CD14-positive monocyte (primary cell): ENCODE data around the gene PTPRD. TPM values are rescaled to one million over a fixed set of nuclear protein-coding genes. Genes with fewer than 3 reads are reported as not detected.

Experiments used
- DNase-seq, 3 donors: peaks; one replicate each; pipeline ENCODE4 v3.0.0-alpha.2; 2011 to 2022
- H2AFZ ChIP-seq: 2 replicates; pipeline ENCODE4 v1.6.0; 2012; ENCODE audit warnings: mild to moderate bottlenecking, low read depth, low read length, inconsistent platforms; ENCODE audit not compliant: insufficient read depth, poor library complexity, severe bottlenecking
- H3K27ac ChIP-seq, 2 donors: 1 replicate in 1 of 2; 2 replicates in 1 of 2; pipeline ENCODE4 v1.5.1; 2012 to 2013; ENCODE audit warnings: low read length in 2 of 2, control low read depth in 1 of 2, inconsistent platforms in 1 of 2, low read depth in 1 of 2, mild to moderate bottlenecking in 1 of 2
- H3K27me3 ChIP-seq, 2 donors: one replicate each; pipeline versions ENCODE4 v1.6.0 to v1.6.1; 2011 to 2013; ENCODE audit warnings: low read length in 2 of 2; ENCODE audit not compliant: control insufficient read depth in 2 of 2, insufficient read depth in 2 of 2
- H3K36me3 ChIP-seq, 2 donors: replicated peaks in 1 of 2; 1 replicate in 1 of 2; 2 replicates in 1 of 2; pipeline versions ENCODE4 v1.5.1 to v1.6.1; 2012 to 2013; ENCODE audit warnings: low read length in 2 of 2, control low read depth in 1 of 2, inconsistent platforms in 1 of 2, mild to moderate bottlenecking in 1 of 2; ENCODE audit not compliant: insufficient read depth in 2 of 2, control insufficient read depth in 1 of 2
- H3K4me1 ChIP-seq, 2 donors: 1 replicate in 1 of 2; 2 replicates in 1 of 2; pipeline versions ENCODE4 v1.5.1 to v1.6.1; 2012 to 2013; ENCODE audit warnings: low read length in 2 of 2, control low read depth in 1 of 2, inconsistent platforms in 1 of 2, mild to moderate bottlenecking in 1 of 2, moderate library complexity in 1 of 2; ENCODE audit not compliant: insufficient read depth in 2 of 2, control insufficient read depth in 1 of 2
- H3K4me2 ChIP-seq: replicated peaks from 2 replicates; pipeline ENCODE3; 2012; ENCODE audit warnings: low read length, moderate library complexity, mild to moderate bottlenecking; ENCODE audit not compliant: poor library complexity, severe bottlenecking; ENCODE audit errors: extremely low read depth
- H3K4me3 ChIP-seq, 3 experiments: fragments of 200-600 bp in 1 of 3; sonication (generic) in 1 of 3; replicated peaks in 1 of 3; 1 replicate in 2 of 3; 2 replicates in 1 of 3; pipeline ENCODE4 v1.5.1; 2011 to 2013; ENCODE audit warnings: low read length in 3 of 3, mild to moderate bottlenecking in 3 of 3, control low read depth in 2 of 3, low read depth in 2 of 3, inconsistent platforms in 1 of 3, moderate library complexity in 1 of 3
- H3K79me2 ChIP-seq: 2 replicates; pipeline ENCODE4 v1.6.0; 2012; ENCODE audit warnings: mild to moderate bottlenecking, control low read depth, inconsistent platforms, low read length, moderate library complexity; ENCODE audit not compliant: insufficient read depth
- H3K9ac ChIP-seq: 2 replicates; pipeline ENCODE4 v1.6.0; 2017; ENCODE audit warnings: low read length, mild to moderate bottlenecking; ENCODE audit not compliant: insufficient read depth, poor library complexity, severe bottlenecking
- H3K9me3 ChIP-seq, 2 donors: replicated peaks in 1 of 2; 1 replicate in 1 of 2; 2 replicates in 1 of 2; pipeline versions ENCODE4 v1.5.1 to v1.6.1; 2012 to 2013; ENCODE audit warnings: low read length in 2 of 2, control low read depth in 1 of 2; ENCODE audit not compliant: control insufficient read depth in 1 of 2, insufficient read depth in 1 of 2
- H4K20me1 ChIP-seq: 2 replicates; pipeline ENCODE4 v1.6.0; 2012; ENCODE audit warnings: mild to moderate bottlenecking, low read length, control low read depth, moderate library complexity; ENCODE audit not compliant: insufficient read depth
- H3K27ac Mint-ChIP-seq, 7 donors: one replicate each; pipeline ENCODE4 v1.8.0; 2020; ENCODE audit warnings: mild to moderate bottlenecking in 7 of 7, mixed read lengths in 7 of 7, moderate library complexity in 6 of 7, inconsistent platforms in 2 of 7
- H3K27me3 Mint-ChIP-seq, 3 donors: one replicate each; pipeline ENCODE4 v1.8.0; 2021 to 2022; ENCODE audit warnings: low read depth in 3 of 3, mild to moderate bottlenecking in 3 of 3, mixed read lengths in 3 of 3, moderate library complexity in 3 of 3, inconsistent platforms in 1 of 3
- H3K36me3 Mint-ChIP-seq, 2 donors: one replicate each; pipeline ENCODE4 v1.8.0; 2020; ENCODE audit warnings: mixed read lengths in 2 of 2, inconsistent platforms in 1 of 2, mild to moderate bottlenecking in 1 of 2
- H3K4me1 Mint-ChIP-seq: one replicate; pipeline ENCODE4 v1.8.0; 2020; ENCODE audit warnings: mild to moderate bottlenecking, mixed read lengths
- H3K4me3 Mint-ChIP-seq, 2 donors: one replicate each; pipeline ENCODE4 v1.8.0; 2020; ENCODE audit warnings: mild to moderate bottlenecking in 2 of 2, mixed read lengths in 2 of 2, moderate library complexity in 1 of 2
- H3K9me3 Mint-ChIP-seq, 7 donors: one replicate each; pipeline ENCODE4 v1.8.0; 2020 to 2022; ENCODE audit warnings: mixed read lengths in 7 of 7, mild to moderate bottlenecking in 6 of 7, moderate library complexity in 6 of 7, inconsistent platforms in 2 of 7
- CTCF ChIP-seq: fragments of 200-600 bp; IDR thresholded peaks from one replicate; pipeline ENCODE4 v1.8.0; 2022; ENCODE audit warnings: antibody characterized with exemption, mild to moderate bottlenecking
- WGBS: methylation state at CpG from one replicate; pipeline ENCODE4 v1.1.5; 2013; ENCODE audit warnings: missing lambda C conversion rate; ENCODE audit not compliant: insufficient coverage; 5-methylcytosine and 5-hydroxymethylcytosine counted together
- intact Hi-C, 2 donors: fragments of 100-400 bp; cut with micrococcal nuclease; formaldehyde crosslinking; loops; one replicate each; pipeline versions ENCODE4 v1.15.0 to v1.15.1; 2023
- polyA plus RNA-seq, 3 donors: library from polyadenylated mRNA; depleted of rRNA in 1 of 3; unstranded in 2 of 3; stranded (reverse) in 1 of 3; fragments of 300-500 nt in 2 of 3; fragments of >200 nt in 1 of 3; fragmentation: Illumina TruSeq in 2 of 3; gene quantifications; 1 replicate in 2 of 3; 2 replicates in 1 of 3; pipeline ENCODE4 v1.2.3, GENCODE V29; 2012 to 2021

Gene PTPRD
- polyA plus RNA-seq, 3 donors = not detected

GRCh38 chr9:8364026-8364752, 2248.6 kb downstream of the PTPRD start:
- 96% methylated on average over 6 of the region's 11 CpGs for WGBS
- no peak overlapping the region for H3K27ac Mint-ChIP-seq

GRCh38 chr9:8362250-8362649, 2250.6 kb downstream of the PTPRD start:
- Histone ChIP-seq H3K4me2 (no peak overlapping the region), H3K79me2 (no peaks in the 10 kb centered on the region), H3K27ac (no peak overlapping the region), H3K36me3 (no peaks in the 10 kb centered on the region), H3K4me3 (no peak overlapping the region), H3K27me3 (no peaks in the 10 kb centered on the region), H4K20me1 (no peaks in the 10 kb centered on the region), H3K9ac (no peak overlapping the region), H3K9me3 (no peaks in the 10 kb centered on the region), H2AFZ (no peak overlapping the region), H3K4me1 (peaks cover 13 to 21% of the 10 kb centered on the region in 2 donors)
- peaks cover 17% of the 10 kb centered on the region for H3K4me1 Mint-ChIP-seq
- TF ChIP-seq CTCF = no peak
- H3K27ac Mint-ChIP-seq = no peak overlapping the region
- peaks cover 0 to 1% (median 0%) of the 10 kb centered on the region in 3 donors for H3K27me3 Mint-ChIP-seq
- no peak overlapping the region for H3K4me3 Mint-ChIP-seq
- no peak for DNase-seq
- intact Hi-C loops = no loop called here
- no CpG with 5 or more reads among the region's 1 CpG for WGBS
- H3K36me3 Mint-ChIP-seq = no peaks in the 10 kb centered on the region
- H3K9me3 Mint-ChIP-seq = peaks cover 0 to 2% (median 2%) of the 10 kb centered on the region in 7 donors

More at GRCh38 chr9:8364026-8364752, 2248.6 kb downstream of the PTPRD start:
- Mint-ChIP-seq H3K4me1 (peaks cover 17% of the 10 kb centered on the region), H3K9me3 (peaks cover 0 to 2% (median 0%) of the 10 kb centered on the region in 7 donors), H3K27me3 (no peaks in the 10 kb centered on the region), H3K4me3 (no peak overlapping the region), H3K36me3 (no peaks in the 10 kb centered on the region)
- no peaks in the 10 kb centered on the region for H3K79me2 ChIP-seq
- H3K27ac ChIP-seq = no peak overlapping the region
- intact Hi-C loops = no loop called here
- no peak for DNase-seq
- peaks cover 13 to 21% of the 10 kb centered on the region in 2 donors for H3K4me1 ChIP-seq
- no peaks in the 10 kb centered on the region for H3K9me3 ChIP-seq
- no peaks in the 10 kb centered on the region for H3K36me3 ChIP-seq
- TF ChIP-seq CTCF = no peak
- no peaks in the 10 kb centered on the region for H3K27me3 ChIP-seq
- no peaks in the 10 kb centered on the region for H4K20me1 ChIP-seq
- no peak overlapping the region for H2AFZ ChIP-seq
- no peak overlapping the region for H3K4me3 ChIP-seq
- no peak overlapping the region for H3K9ac ChIP-seq
- H3K4me2 ChIP-seq = no peak overlapping the region
